Keratinocyte (primary cell): ENCODE data around the gene RAVER1. TPM values are rescaled to one million over a fixed set of nuclear protein-coding genes. Genes with fewer than 3 reads are reported as not detected.

ENCODE experiments used
- DNase-seq: peaks from one replicate; pipeline ENCODE4 v3.0.0-alpha.2; 2011; ENCODE audit warnings: low read depth, missing footprints, low spot score
- FAIRE-seq: peaks from 2 replicates; lab custom pipeline; 2011; peaks lifted over from hg19 to GRCh38; lab: Jason Lieb, UNC
- H2AFZ ChIP-seq: 2 replicates; pipeline ENCODE4 v1.6.0; 2012; ENCODE audit warnings: low read length, control low read depth, inconsistent platforms; ENCODE audit not compliant: control insufficient read depth
- H3K27ac ChIP-seq: 2 replicates; pipeline ENCODE4 v1.5.1; 2011; ENCODE audit warnings: low read length; ENCODE audit not compliant: control insufficient read depth, insufficient read depth
- H3K27me3 ChIP-seq: 3 replicates; pipeline ENCODE4 v1.6.0; 2011; ENCODE audit warnings: low read length; ENCODE audit not compliant: control insufficient read depth, insufficient read depth; ENCODE audit errors: extremely low read depth
- H3K36me3 ChIP-seq, 2 experiments: 2 replicates in 1 of 2; 3 replicates in 1 of 2; pipeline ENCODE4 v1.5.1; 2011; ENCODE audit warnings: low read length in 2 of 2, mild to moderate bottlenecking in 1 of 2; ENCODE audit not compliant: control insufficient read depth in 2 of 2, insufficient read depth in 2 of 2; ENCODE audit errors: extremely low read depth in 1 of 2
- H3K4me1 ChIP-seq: 3 replicates; pipeline ENCODE4 v1.5.1; 2011; ENCODE audit warnings: low read length; ENCODE audit not compliant: control insufficient read depth, insufficient read depth; ENCODE audit errors: extremely low read depth
- H3K4me2 ChIP-seq: 3 replicates; pipeline ENCODE4 v1.6.0; 2011; ENCODE audit warnings: low read depth, low read length; ENCODE audit not compliant: control insufficient read depth, insufficient read depth; ENCODE audit errors: extremely low read depth
- H3K4me3 ChIP-seq, 3 experiments: fragments of 200-600 bp in 1 of 3; sonication (generic) in 1 of 3; 2 replicates in 2 of 3; 3 replicates in 1 of 3; pipeline ENCODE4 v1.5.1; 2011 to 2016; ENCODE audit warnings: low read length in 3 of 3, mild to moderate bottlenecking in 3 of 3, control low read depth in 2 of 3, inconsistent platforms in 1 of 3, low read depth in 1 of 3, mixed read lengths in 1 of 3, mixed run types in 1 of 3, moderate library complexity in 1 of 3; ENCODE audit not compliant: control insufficient read depth in 2 of 3, insufficient read depth in 2 of 3; ENCODE audit errors: extremely low read depth in 1 of 3
- H3K79me2 ChIP-seq: 2 replicates; pipeline ENCODE4 v1.6.0; 2012; ENCODE audit warnings: low read length; ENCODE audit not compliant: control insufficient read depth, insufficient read depth
- H3K9ac ChIP-seq: 3 replicates; pipeline ENCODE4 v1.6.0; 2011; ENCODE audit warnings: low read length; ENCODE audit not compliant: control insufficient read depth, insufficient read depth; ENCODE audit errors: extremely low read depth
- H3K9me1 ChIP-seq: 3 replicates; pipeline ENCODE4 v1.6.0; 2011; ENCODE audit warnings: low read length; ENCODE audit not compliant: control insufficient read depth, insufficient read depth; ENCODE audit errors: extremely low read depth
- H3K9me3 ChIP-seq: 2 replicates; pipeline ENCODE4 v1.5.1; 2012; ENCODE audit warnings: low read depth, low read length; ENCODE audit not compliant: control insufficient read depth
- H4K20me1 ChIP-seq: 3 replicates; pipeline ENCODE4 v1.6.0; 2011; ENCODE audit warnings: low read length; ENCODE audit not compliant: control insufficient read depth, insufficient read depth; ENCODE audit errors: extremely low read depth
- CTCF ChIP-seq, 3 experiments: IDR thresholded peaks in 1 of 3; conservative IDR thresholded peaks in 1 of 3; optimal IDR thresholded peaks in 1 of 3; 2 replicates in 2 of 3; 3 replicates in 1 of 3; pipeline versions ENCODE3 to v1.5.1; 2011; ENCODE audit warnings: low read length in 3 of 3, mild to moderate bottlenecking in 3 of 3, moderate library complexity in 2 of 3, control low read depth in 1 of 3, inconsistent platforms in 1 of 3; ENCODE audit not compliant: insufficient read depth in 2 of 3; ENCODE audit errors: extremely low read depth in 1 of 3
- EZH2 ChIP-seq: IDR thresholded peaks from one replicate; pipeline ENCODE4 v1.6.1; 2012; ENCODE audit warnings: inconsistent platforms, mild to moderate bottlenecking, low read length, moderate library complexity
- dilution Hi-C: fragments of 300-500 bp; cut with MboI; formaldehyde crosslinking; loops from one replicate; pipeline ENCODE4 v1.7.0; 2020; ENCODE audit warnings: low sequenced_read_pairs; ENCODE audit not compliant: extremely low pct_ligation_motif_present
- polyA plus RNA-seq, 5 experiments: library from polyadenylated mRNA; depleted of rRNA in 3 of 5; stranded (reverse) in 3 of 5; stranded (forward) in 1 of 5; unstranded in 1 of 5; fragments of >200 nt; gene quantifications; 1 replicate in 1 of 5; 2 replicates in 3 of 5; 3 replicates in 1 of 5; pipeline versions ENCODE4 v1.2.1 to v1.2.3, GENCODE V29; 2011 to 2012; ENCODE audit warnings: missing spikeins in 2 of 5, low read depth in 1 of 5, low replicate concordance in 1 of 5

The RAVER1 gene
- polyA plus RNA-seq, 1 donor (not counting 4 experiments of a cell fraction or from before 2014, with no cell fraction given), result 0.84 TPM

- H3K4me1 ChIP-seq, result peaks cover 8% of the 10 kb centered on the region
- no peaks in the 10 kb centered on the region for H3K9me1 ChIP-seq
- H2AFZ ChIP-seq, result peak within 1 kb of the TSS; percentile 96
- dilution Hi-C loops, result no loop called here
- TF ChIP-seq EZH2 (no peak), CTCF (optimal IDR thresholded peaks at IDR 0.05 in 1 of 3, IDR thresholded peaks at IDR 0.05 in 1 of 3, conservative IDR thresholded peaks at IDR 0.05 in 1 of 3; ENCODE audit: extremely low read depth in 1 of 3, insufficient read depth in 2 of 3, low read length in 3 of 3) (no peak)
- H3K4me3 ChIP-seq, result peak within 1 kb of the TSS; percentile 96 to 100 (median 98)
- H3K4me2 ChIP-seq, result peak within 1 kb of the TSS; percentile 92
- H3K36me3 ChIP-seq, result peaks cover 0 to 5% of the 10 kb centered on the region in 2 experiments
- no peaks in the 10 kb centered on the region for H3K9me3 ChIP-seq
- DNase-seq, result peak; percentile 96
- peak within 1 kb of the TSS; percentile 76 for H3K27ac ChIP-seq
- H3K27me3 ChIP-seq, result no peaks in the 10 kb centered on the region
- peak within 1 kb of the TSS; percentile 88 for H3K9ac ChIP-seq
- peaks cover 10% of the 10 kb centered on the region for H3K79me2 ChIP-seq
- peak; percentile 92 for FAIRE-seq
- no peaks in the 10 kb centered on the region for H4K20me1 ChIP-seq
Measured at GRCh38 chr19:10380313-10381102, 47.2 kb upstream of the RAVER1 start, which contains the start of gene TYK2. Gene TYK2, minus strand, starts transcription at chr19:10380572. Its CDS starts 2,166 bp downstream, at chr19:10378406.

GRCh38 chr19:10379880-10380312 is 46.6 kb upstream of the RAVER1 start:
- dilution Hi-C loops, result no loop called here
- peak overlapping the region; percentile 96 for H2AFZ ChIP-seq
- no peak for DNase-seq
- no peak for FAIRE-seq
- peaks cover 0 to 5% of the 10 kb centered on the region in 2 experiments for H3K36me3 ChIP-seq
- H3K27ac ChIP-seq, result peak overlapping the region; percentile 76
- TF ChIP-seq CTCF (optimal IDR thresholded peaks at IDR 0.05 in 1 of 3, IDR thresholded peaks at IDR 0.05 in 1 of 3, conservative IDR thresholded peaks at IDR 0.05 in 1 of 3; ENCODE audit: extremely low read depth in 1 of 3, insufficient read depth in 2 of 3, low read length in 3 of 3), result peak in 1 of 3 experiments; percentile 18
- no peak for TF ChIP-seq EZH2
- no peaks in the 10 kb centered on the region for H3K27me3 ChIP-seq
- peaks cover 8% of the 10 kb centered on the region for H3K4me1 ChIP-seq
- peak overlapping the region; percentile 92 for H3K4me2 ChIP-seq
- H4K20me1 ChIP-seq, result no peaks in the 10 kb centered on the region
- H3K9me1 ChIP-seq, result no peaks in the 10 kb centered on the region
- peaks cover 10% of the 10 kb centered on the region for H3K79me2 ChIP-seq
- H3K4me3 ChIP-seq, result peak overlapping the region; percentile 96 to 100 (median 98)
- H3K9me3 ChIP-seq, result no peaks in the 10 kb centered on the region
- H3K9ac ChIP-seq, result peak overlapping the region; percentile 88
